Fibroblast of peridontal ligament (primary cell): ENCODE measurements around the gene ALKBH7.

Experiments
- DNase-seq: peaks from one replicate; pipeline ENCODE4 v3.0.0-alpha.2; 2010; ENCODE audit errors: extremely low read depth

ALKBH7 gene

GRCh38 chr19:6424195-6424938 lies 51.8 kb downstream of the ALKBH7 start, which contains the start of gene KHSRP:
Gene KHSRP, minus strand, starts transcription at chr19:6424811. Its CDS starts 110 bp downstream, at chr19:6424701.
- DNase-seq = no peak
